ENCODE data around the gene NTM.

GRCh38 chr11:131418189-131418588 is 47.8 kb downstream of the NTM start:
- TF ChIP-seq CTCF (IDR thresholded peaks at IDR 0.05) (no peak), POLR2A (IDR thresholded peaks at IDR 0.05) (no peak)
